Activated naive CD8-positive, alpha-beta T cell treated with anti-CD3 and anti-CD28 coated beads, Interleukin-2, amount 50 U/mL, for 16 hours (primary cell): ENCODE measurements around the gene RABGAP1.

Experiments used
- DNase-seq: peaks from one replicate; pipeline ENCODE4 v3.0.0-alpha.2; 2020; ENCODE audit warnings: low read depth, low spot score

Gene RABGAP1

GRCh38 chr9:123081824-123082223 is 141.0 kb downstream of the RABGAP1 start:
- no peak for DNase-seq

- no peak for DNase-seq
These were observed 142.9 kb downstream of the RABGAP1 start for GRCh38 chr9:123083680-123084079.

- DNase-seq = no peak
These were observed 143.4 kb downstream of the RABGAP1 start for GRCh38 chr9:123084256-123084655.

- DNase-seq = no peak
These were observed 145.1 kb downstream of the RABGAP1 start for GRCh38 chr9:123085916-123086315.

- no peak for DNase-seq
These were observed 146.6 kb downstream of the RABGAP1 start for GRCh38 chr9:123087359-123087888.

GRCh38 chr9:123089040-123089439 is 148.2 kb downstream of the RABGAP1 start:
- DNase-seq = no peak

- no peak for DNase-seq
These were observed 149.0 kb downstream of the RABGAP1 start for GRCh38 chr9:123089790-123090189.

GRCh38 chr9:123090198-123090896 is 149.5 kb downstream of the RABGAP1 start:
- no peak for DNase-seq

GRCh38 chr9:123090956-123091355 is 150.1 kb downstream of the RABGAP1 start:
- no peak for DNase-seq

GRCh38 chr9:123091459-123091858 is 150.6 kb downstream of the RABGAP1 start:
- DNase-seq = no peak

GRCh38 chr9:123093141-123093540 is 152.3 kb downstream of the RABGAP1 start:
- no peak for DNase-seq

GRCh38 chr9:123096987-123097386 is 156.2 kb downstream of the RABGAP1 start:
- no peak for DNase-seq

GRCh38 chr9:123097430-123098095 is 156.7 kb downstream of the RABGAP1 start:
- no peak for DNase-seq

GRCh38 chr9:123098096-123098459 is 157.3 kb downstream of the RABGAP1 start:
- no peak for DNase-seq

- no peak for DNase-seq
These were observed 158.2 kb downstream of the RABGAP1 start for GRCh38 chr9:123099042-123099441.

- DNase-seq = no peak
These were observed 158.7 kb downstream of the RABGAP1 start for GRCh38 chr9:123099548-123099947.

GRCh38 chr9:123102375-123103113 is 161.7 kb downstream of the RABGAP1 start:
- DNase-seq = no peak

- no peak for DNase-seq
These were observed 164.0 kb downstream of the RABGAP1 start for GRCh38 chr9:123104807-123105206.

GRCh38 chr9:123105490-123105889 is 164.7 kb downstream of the RABGAP1 start:
- no peak for DNase-seq

GRCh38 chr9:123107639-123108285 is 166.9 kb downstream of the RABGAP1 start:
- no peak for DNase-seq

- no peak for DNase-seq
These were observed 168.2 kb downstream of the RABGAP1 start for GRCh38 chr9:123108976-123109375.
